GM23338 (cell line): ENCODE measurements around the gene SUGCT. TPM values are rescaled to one million over a fixed set of nuclear protein-coding genes. Genes with fewer than 3 reads are reported as not detected.

Experiments
- ATAC-seq: fragments of 200-7000 bp; cut with Tn5 transposase; 3 replicates; pipeline ENCODE4 v1.9.1; 2020
- DNase-seq: peaks from one replicate; pipeline ENCODE4 v3.0.0-alpha.2; 2015; ENCODE audit warnings: low spot score
- H2AFZ ChIP-seq: fragments of 200-600 bp; sonication (generic); 2 replicates; pipeline ENCODE4 v1.8.0; 2016; ENCODE audit warnings: antibody characterized with exemption, mild to moderate bottlenecking, moderate library complexity
- H3F3A ChIP-seq: fragments of 200-600 bp; sonication (generic); replicated peaks from 2 replicates; pipeline ENCODE4 v1.8.0; 2017; ENCODE audit warnings: antibody characterized with exemption, mixed run types, low read depth
- H3K27ac ChIP-seq: fragments of 200-600 bp; sonication (generic); 2 replicates; pipeline ENCODE4 v1.6.1; 2016; ENCODE audit warnings: low read depth
- H3K27me3 ChIP-seq: fragments of 200-600 bp; sonication (generic); 2 replicates; pipeline ENCODE4 v1.8.0; 2016; ENCODE audit warnings: mild to moderate bottlenecking, mixed run types, moderate library complexity; ENCODE audit not compliant: insufficient read depth
- H3K36me3 ChIP-seq: fragments of 200-600 bp; sonication (generic); 2 replicates; pipeline ENCODE4 v1.8.0; 2016; ENCODE audit warnings: mild to moderate bottlenecking; ENCODE audit not compliant: insufficient read depth
- H3K4me1 ChIP-seq: fragments of 200-600 bp; sonication (generic); 2 replicates; pipeline ENCODE4 v1.8.0; 2016; ENCODE audit warnings: mild to moderate bottlenecking, moderate library complexity; ENCODE audit not compliant: insufficient read depth
- H3K4me2 ChIP-seq: fragments of 200-600 bp; sonication (generic); 2 replicates; pipeline ENCODE4 v1.7.1; 2017; ENCODE audit warnings: mixed run types
- H3K4me3 ChIP-seq: fragments of 200-600 bp; sonication (generic); 2 replicates; pipeline ENCODE4 v1.6.1; 2016; ENCODE audit warnings: mixed run types
- H3K79me2 ChIP-seq: fragments of 200-600 bp; sonication (generic); replicated peaks from 2 replicates; pipeline ENCODE4 v1.8.0; 2017; ENCODE audit warnings: mild to moderate bottlenecking; ENCODE audit not compliant: insufficient read depth
- H3K9me2 ChIP-seq: fragments of 200-600 bp; sonication (generic); 2 replicates; pipeline ENCODE4 v1.8.0; 2017; ENCODE audit not compliant: insufficient read depth
- H4K20me1 ChIP-seq: fragments of 200-600 bp; sonication (generic); replicated peaks from 2 replicates; pipeline ENCODE4 v1.8.0; 2017; ENCODE audit warnings: mild to moderate bottlenecking; ENCODE audit not compliant: insufficient read depth
- H3K27ac Mint-ChIP-seq: 2 replicates; pipeline ENCODE4 v1.8.0; 2020; ENCODE audit warnings: inconsistent platforms, mild to moderate bottlenecking, moderate library complexity, mixed read lengths
- H3K27me3 Mint-ChIP-seq: 3 replicates; pipeline ENCODE4 v1.8.0; 2022; ENCODE audit warnings: low read depth, mild to moderate bottlenecking, moderate library complexity, mixed read lengths, inconsistent platforms; ENCODE audit not compliant: insufficient read depth, poor library complexity
- H3K36me3 Mint-ChIP-seq: 3 replicates; pipeline ENCODE4 v1.8.0; 2021; ENCODE audit warnings: low read depth, mild to moderate bottlenecking, inconsistent platforms, moderate library complexity, mixed read lengths
- H3K4me1 Mint-ChIP-seq: 3 replicates; pipeline ENCODE4 v1.8.0; 2020; ENCODE audit warnings: mild to moderate bottlenecking, inconsistent platforms, mixed read lengths
- H3K4me3 Mint-ChIP-seq: 3 replicates; pipeline ENCODE4 v1.8.0; 2021; ENCODE audit warnings: moderate library complexity, mild to moderate bottlenecking, inconsistent platforms, mixed read lengths
- H3K9me3 Mint-ChIP-seq: 3 replicates; pipeline ENCODE4 v1.8.0; 2020; ENCODE audit warnings: moderate library complexity, mild to moderate bottlenecking, inconsistent platforms, mixed read lengths
- CREB1 ChIP-seq: fragments of 250-450 bp; sonication (Bioruptor Pico); IDR thresholded peaks from 2 replicates; pipeline ENCODE4 v1.5.0; 2020; ENCODE audit warnings: low read depth, mild to moderate bottlenecking, moderate library complexity
- CTCF ChIP-seq, 2 experiments: fragments of 200-600 bp in 1 of 2; sonication (generic) in 1 of 2; conservative IDR thresholded peaks; 2 replicates each; pipeline versions ENCODE4 v1.5.1 to v1.6.1; 2016 to 2017; ENCODE audit warnings: antibody characterized with exemption in 2 of 2, low read depth in 2 of 2, mild to moderate bottlenecking in 2 of 2, moderate library complexity in 1 of 2
- ETS1 ChIP-seq: IDR thresholded peaks from 2 replicates; pipeline ENCODE4 v1.6.1; 2016; ENCODE audit warnings: antibody characterized with exemption
- NANOG ChIP-seq: IDR thresholded peaks from 2 replicates; pipeline ENCODE4 v1.6.1; 2016; ENCODE audit warnings: antibody characterized with exemption, borderline replicate concordance
- POLR2AphosphoS5 ChIP-seq: IDR thresholded peaks from 2 replicates; pipeline ENCODE4 v1.6.1; 2016; ENCODE audit warnings: antibody characterized with exemption, low read depth
- STAT1 ChIP-seq: IDR thresholded peaks from one replicate; pipeline ENCODE4 v1.6.1; 2016; ENCODE audit warnings: antibody characterized with exemption; ENCODE audit not compliant: unreplicated experiment
- ZNF114 ChIP-seq: fragments of 250-450 bp; sonication (Bioruptor Pico); IDR thresholded peaks from 2 replicates; pipeline ENCODE4 v1.5.0; 2020; ENCODE audit warnings: mild to moderate bottlenecking, moderate library complexity
- ZNF462 ChIP-seq: fragments of 250-450 bp; sonication (Bioruptor Pico); IDR thresholded peaks from 2 replicates; pipeline ENCODE4 v1.5.0; 2020; ENCODE audit warnings: mild to moderate bottlenecking, moderate library complexity
- polyA plus RNA-seq: library from polyadenylated mRNA; unstranded; fragments of >200 nt; fragmentation: Nextera tagmentation; extraction: Ambion mirVana; gene quantifications from 2 replicates; pipeline ENCODE4 v1.2.1, GENCODE V29; 2016
- total RNA-seq: library from RNA; depleted of rRNA; stranded (reverse); fragments of >200 nt; shearing (Covaris generic); gene quantifications from 2 replicates; pipeline ENCODE4 v1.2.3, GENCODE V29; 2014
- TF ChIP-seq, protein P1 (sequence below): IDR thresholded peaks from one replicate; pipeline ENCODE4 v1.6.1; 2018; ENCODE audit warnings: antibody characterized with exemption; ENCODE audit not compliant: unreplicated experiment

Gene SUGCT
- total and polyA plus RNA-seq, 2 experiments from 2014 or later: 4.2 to 5.6 TPM

DNA sequence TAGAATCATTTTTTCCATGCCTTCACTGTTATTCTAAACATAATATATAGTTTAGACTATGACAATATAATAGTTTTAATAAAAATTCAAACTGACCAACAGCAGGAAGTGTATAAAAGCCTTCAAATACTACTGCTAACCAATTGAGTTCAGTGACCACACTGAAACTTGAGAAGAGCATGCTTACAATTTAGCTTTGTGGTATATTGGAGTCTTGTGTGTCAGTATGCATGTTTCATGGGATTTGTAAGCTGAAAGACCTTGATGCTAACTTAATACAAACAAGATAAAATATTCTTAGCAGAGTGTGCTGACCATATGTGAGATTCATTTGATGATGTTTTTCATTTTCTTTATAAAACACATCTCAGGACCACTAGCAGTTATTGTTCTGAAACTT, 395.5 kb downstream of the SUGCT start:
- DNase-seq: no peak
- no peak overlapping the region for H2AFZ ChIP-seq

More for the DNA sequence above, 395.5 kb downstream of the SUGCT start:
- H3K4me2 ChIP-seq: no peak overlapping the region
- ATAC-seq: no peak
- no peaks in the 10 kb centered on the region for H3K4me1 ChIP-seq
- H3K79me2 ChIP-seq: no peaks in the 10 kb centered on the region
- no peaks in the 10 kb centered on the region for H3K36me3 ChIP-seq
- H3K27me3 Mint-ChIP-seq: peaks cover 2% of the 10 kb centered on the region
- H3K27ac ChIP-seq: no peak overlapping the region
- TF ChIP-seq NANOG (no peak), ZNF114 (no peak), ZNF462 (CRISPR knock-in tag) (no peak), STAT1 (no peak), CREB1 (no peak), POLR2AphosphoS5 (no peak), CTCF (conservative IDR thresholded peaks at IDR 0.05; ENCODE audit: low read depth in 2 of 2) (no peak), ETS1 (no peak)
- TF ChIP-seq, protein P1, sequence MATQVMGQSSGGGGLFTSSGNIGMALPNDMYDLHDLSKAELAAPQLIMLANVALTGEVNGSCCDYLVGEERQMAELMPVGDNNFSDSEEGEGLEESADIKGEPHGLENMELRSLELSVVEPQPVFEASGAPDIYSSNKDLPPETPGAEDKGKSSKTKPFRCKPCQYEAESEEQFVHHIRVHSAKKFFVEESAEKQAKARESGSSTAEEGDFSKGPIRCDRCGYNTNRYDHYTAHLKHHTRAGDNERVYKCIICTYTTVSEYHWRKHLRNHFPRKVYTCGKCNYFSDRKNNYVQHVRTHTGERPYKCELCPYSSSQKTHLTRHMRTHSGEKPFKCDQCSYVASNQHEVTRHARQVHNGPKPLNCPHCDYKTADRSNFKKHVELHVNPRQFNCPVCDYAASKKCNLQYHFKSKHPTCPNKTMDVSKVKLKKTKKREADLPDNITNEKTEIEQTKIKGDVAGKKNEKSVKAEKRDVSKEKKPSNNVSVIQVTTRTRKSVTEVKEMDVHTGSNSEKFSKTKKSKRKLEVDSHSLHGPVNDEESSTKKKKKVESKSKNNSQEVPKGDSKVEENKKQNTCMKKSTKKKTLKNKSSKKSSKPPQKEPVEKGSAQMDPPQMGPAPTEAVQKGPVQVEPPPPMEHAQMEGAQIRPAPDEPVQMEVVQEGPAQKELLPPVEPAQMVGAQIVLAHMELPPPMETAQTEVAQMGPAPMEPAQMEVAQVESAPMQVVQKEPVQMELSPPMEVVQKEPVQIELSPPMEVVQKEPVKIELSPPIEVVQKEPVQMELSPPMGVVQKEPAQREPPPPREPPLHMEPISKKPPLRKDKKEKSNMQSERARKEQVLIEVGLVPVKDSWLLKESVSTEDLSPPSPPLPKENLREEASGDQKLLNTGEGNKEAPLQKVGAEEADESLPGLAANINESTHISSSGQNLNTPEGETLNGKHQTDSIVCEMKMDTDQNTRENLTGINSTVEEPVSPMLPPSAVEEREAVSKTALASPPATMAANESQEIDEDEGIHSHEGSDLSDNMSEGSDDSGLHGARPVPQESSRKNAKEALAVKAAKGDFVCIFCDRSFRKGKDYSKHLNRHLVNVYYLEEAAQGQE: no peak
- no peaks in the 10 kb centered on the region for H3K4me1 Mint-ChIP-seq
- H3K27ac Mint-ChIP-seq: no peak overlapping the region
- H3K27me3 ChIP-seq: no peaks in the 10 kb centered on the region
- H3F3A ChIP-seq: no peaks in the 10 kb centered on the region
- H4K20me1 ChIP-seq: no peaks in the 10 kb centered on the region
- no peak overlapping the region for H3K4me3 ChIP-seq
- H3K9me3 Mint-ChIP-seq: no peaks in the 10 kb centered on the region
- no peak overlapping the region for H3K4me3 Mint-ChIP-seq
- H3K36me3 Mint-ChIP-seq: no peaks in the 10 kb centered on the region
- no peaks in the 10 kb centered on the region for H3K9me2 ChIP-seq
